HG02870 (cell line): ENCODE measurements around the gene PDILT.

ENCODE experiments used
- ATAC-seq: cut with Tn5 transposase; IDR thresholded peaks from one replicate; pipeline ENCODE4 v1.9.1; 2021; ENCODE audit warnings: mild to moderate bottlenecking, moderate library complexity; ENCODE audit not compliant: unreplicated experiment

Gene PDILT

GRCh38 chr16:20402651-20403050, 1.9 kb downstream of the PDILT start:
- ATAC-seq: no peak

GRCh38 chr16:20401475-20402016, 3.0 kb downstream of the PDILT start:
- no peak for ATAC-seq

GRCh38 chr16:20401066-20401465, 3.5 kb downstream of the PDILT start:
- ATAC-seq: no peak

GRCh38 chr16:20399185-20399584, 5.4 kb downstream of the PDILT start:
- no peak for ATAC-seq

- ATAC-seq: no peak
These were observed 5.9 kb downstream of the PDILT start for GRCh38 chr16:20398603-20399002.

- ATAC-seq: no peak
These were observed 7.0 kb downstream of the PDILT start for GRCh38 chr16:20397468-20398074.

- no peak for ATAC-seq
These were observed 7.6 kb downstream of the PDILT start for GRCh38 chr16:20396846-20397467.

GRCh38 chr16:20395946-20396345, 8.6 kb downstream of the PDILT start:
- no peak for ATAC-seq

- no peak for ATAC-seq
These were observed 10.5 kb downstream of the PDILT start for GRCh38 chr16:20393801-20394577.

GRCh38 chr16:20391045-20391444, 13.5 kb downstream of the PDILT start:
- ATAC-seq: no peak

GRCh38 chr16:20388854-20389253, 15.7 kb downstream of the PDILT start:
- ATAC-seq: no peak

GRCh38 chr16:20387978-20388377, 16.6 kb downstream of the PDILT start:
- ATAC-seq: no peak

GRCh38 chr16:20385844-20386832, 18.4 kb downstream of the PDILT start:
- ATAC-seq: no peak

- ATAC-seq: no peak
These were observed 21.2 kb downstream of the PDILT start for GRCh38 chr16:20383106-20384029.

- no peak for ATAC-seq
These were observed 22.2 kb downstream of the PDILT start for GRCh38 chr16:20382202-20382948.

- ATAC-seq: no peak
These were observed 23.8 kb downstream of the PDILT start for GRCh38 chr16:20380782-20381181.

GRCh38 chr16:20377181-20377580, 27.4 kb downstream of the PDILT start:
- no peak for ATAC-seq

- ATAC-seq: no peak
These were observed 31.8 kb downstream of the PDILT start for GRCh38 chr16:20372701-20373100.
